Mucosa of rectum (tissue), 2 donors: Measurements from ENCODE around the gene SCARB1.
"Not testable (repeated sequence)": the region's sequence is repeated elsewhere in the genome, so short reads cannot be mapped to it uniquely, and the experiment has no call there.

Experiments
- H3K27ac ChIP-seq, 2 donors: one replicate each; pipeline ENCODE4 v1.7.0; 2013; ENCODE audit warnings: inconsistent platforms in 2 of 2, low read depth in 2 of 2, low read length in 2 of 2
- H3K27me3 ChIP-seq, 2 donors: one replicate each; pipeline ENCODE4 v1.7.0; 2013; ENCODE audit warnings: low read length in 2 of 2; ENCODE audit not compliant: control insufficient read depth in 2 of 2, insufficient read depth in 2 of 2
- H3K36me3 ChIP-seq, 2 donors: one replicate each; pipeline ENCODE4 v1.7.0; 2013; ENCODE audit warnings: low read length in 2 of 2; ENCODE audit not compliant: control insufficient read depth in 2 of 2, insufficient read depth in 2 of 2
- H3K4me1 ChIP-seq, 2 donors: one replicate each; pipeline ENCODE4 v1.7.0; 2013; ENCODE audit warnings: low read length in 2 of 2, mild to moderate bottlenecking in 1 of 2; ENCODE audit not compliant: control insufficient read depth in 2 of 2, insufficient read depth in 2 of 2
- H3K4me3 ChIP-seq, 2 donors: one replicate each; pipeline ENCODE4 v1.7.0; 2013; ENCODE audit warnings: low read length in 2 of 2
- H3K9ac ChIP-seq, 2 donors: one replicate each; pipeline ENCODE4 v1.7.0; 2013; ENCODE audit warnings: low read length in 2 of 2, low read depth in 1 of 2, mild to moderate bottlenecking in 1 of 2
- H3K9me3 ChIP-seq, 2 donors: one replicate each; pipeline ENCODE4 v1.7.0; 2013; ENCODE audit warnings: low read length in 2 of 2; ENCODE audit not compliant: control insufficient read depth in 2 of 2
- donor health status: healthy.
- donor health status: Normal muscosa, but diverticular disease.

Gene SCARB1

GRCh38 chr12:124901003-124901402, 37.3 kb upstream of the SCARB1 start:
- H3K27ac ChIP-seq: no peak overlapping the region
- no peaks in the 10 kb centered on the region for H3K36me3 ChIP-seq
- no peak overlapping the region for H3K9ac ChIP-seq
- no peak overlapping the region for H3K4me3 ChIP-seq
- H3K4me1 ChIP-seq: peaks cover 7 to 10% of the 10 kb centered on the region in 2 donors
- H3K27me3 ChIP-seq: no peaks in the 10 kb centered on the region
- no peaks in the 10 kb centered on the region for H3K9me3 ChIP-seq

GRCh38 chr12:124900345-124900795, 36.7 kb upstream of the SCARB1 start:
- not testable (repeated sequence) for H3K4me1 ChIP-seq, H3K36me3 ChIP-seq, H3K9ac ChIP-seq

GRCh38 chr12:124898923-124899294, 35.2 kb upstream of the SCARB1 start:
- H3K27ac ChIP-seq: no peak overlapping the region
- no peaks in the 10 kb centered on the region for H3K9me3 ChIP-seq
- H3K9ac ChIP-seq: no peak overlapping the region
- H3K4me1 ChIP-seq: no peaks in the 10 kb centered on the region
- peak overlapping the region in 1 of 2 donors; percentile 31 for H3K4me3 ChIP-seq
- no peaks in the 10 kb centered on the region for H3K27me3 ChIP-seq
- no peaks in the 10 kb centered on the region for H3K36me3 ChIP-seq

More at GRCh38 chr12:124900345-124900795, 36.7 kb upstream of the SCARB1 start:
- H3K27me3 ChIP-seq, H3K27ac ChIP-seq, H3K9me3 ChIP-seq, H3K4me3 ChIP-seq: not testable (repeated sequence)

GRCh38 chr12:124898200-124898922, 34.7 kb upstream of the SCARB1 start:
- Histone ChIP-seq H3K4me1 (no peaks in the 10 kb centered on the region), H3K4me3 (peak overlapping the region in 1 of 2 donors; percentile 31), H3K36me3 (no peaks in the 10 kb centered on the region), H3K9me3 (no peaks in the 10 kb centered on the region), H3K27ac (no peak overlapping the region), H3K27me3 (no peaks in the 10 kb centered on the region), H3K9ac (no peak overlapping the region)

GRCh38 chr12:124896461-124896860, 32.8 kb upstream of the SCARB1 start:
- H3K27ac ChIP-seq: no peak overlapping the region
- H3K9ac ChIP-seq: no peak overlapping the region
- no peaks in the 10 kb centered on the region for H3K9me3 ChIP-seq
- no peaks in the 10 kb centered on the region for H3K36me3 ChIP-seq
- H3K4me1 ChIP-seq: no peaks in the 10 kb centered on the region
- no peak overlapping the region for H3K4me3 ChIP-seq
- H3K27me3 ChIP-seq: no peaks in the 10 kb centered on the region

GRCh38 chr12:124893792-124894516, 30.3 kb upstream of the SCARB1 start:
- H3K4me1 ChIP-seq: no peaks in the 10 kb centered on the region
- no peak overlapping the region for H3K9ac ChIP-seq
- H3K36me3 ChIP-seq: no peaks in the 10 kb centered on the region
- no peaks in the 10 kb centered on the region for H3K27me3 ChIP-seq
- no peaks in the 10 kb centered on the region for H3K9me3 ChIP-seq
- H3K4me3 ChIP-seq: no peak overlapping the region
- no peak overlapping the region for H3K27ac ChIP-seq

- no peaks in the 10 kb centered on the region for H3K36me3 ChIP-seq
- no peak overlapping the region for H3K9ac ChIP-seq
- peaks cover 4 to 7% of the 10 kb centered on the region in 2 donors for H3K4me1 ChIP-seq
- no peak overlapping the region for H3K4me3 ChIP-seq
- no peaks in the 10 kb centered on the region for H3K27me3 ChIP-seq
- no peaks in the 10 kb centered on the region for H3K9me3 ChIP-seq
- no peak overlapping the region for H3K27ac ChIP-seq
These were observed 24.6 kb upstream of the SCARB1 start for GRCh38 chr12:124888260-124888659.

- H3K4me3 ChIP-seq, H3K36me3 ChIP-seq, H3K27me3 ChIP-seq, H3K4me1 ChIP-seq, H3K9me3 ChIP-seq, H3K27ac ChIP-seq, H3K9ac ChIP-seq: not testable (repeated sequence)
These were observed 24.1 kb upstream of the SCARB1 start for GRCh38 chr12:124887766-124888165.

GRCh38 chr12:124884587-124885438, 21.1 kb upstream of the SCARB1 start:
- peak overlapping the region in 1 of 2 donors; percentile 31 for H3K9ac ChIP-seq
- H3K4me3 ChIP-seq: peak overlapping the region in 1 of 2 donors; percentile 48
- no peaks in the 10 kb centered on the region for H3K27me3 ChIP-seq
- H3K4me1 ChIP-seq: peaks cover 4 to 7% of the 10 kb centered on the region in 2 donors
- peak overlapping the region; percentile 25 to 40 for H3K27ac ChIP-seq
- no peaks in the 10 kb centered on the region for H3K9me3 ChIP-seq
- no peaks in the 10 kb centered on the region for H3K36me3 ChIP-seq
